Glomerular endothelial cell (primary cell): ENCODE results near the gene IL1A. TPM values are rescaled to one million over a fixed set of nuclear protein-coding genes. Genes with fewer than 3 reads are reported as not detected.
"Not testable (repeated sequence)": the region's sequence is repeated elsewhere in the genome, so short reads cannot be mapped to it uniquely, and the experiment has no call there.

ENCODE experiments used
- DNase-seq: peaks from one replicate; pipeline ENCODE4 v3.0.0-alpha.2; 2011; ENCODE audit warnings: low read depth, low spot score; ENCODE audit errors: extremely low read depth
- total RNA-seq: library from RNA; depleted of rRNA; stranded (reverse); fragments of >200 nt; gene quantifications from 2 replicates; pipeline ENCODE4 v1.2.3, GENCODE V29; 2015

IL1A gene
- total RNA-seq: 3.9 and 4.5 TPM in 2 replicates

- no peak for DNase-seq
Measured at GRCh38 chr2:112784199-112785189, at the start of gene IL1A. Gene IL1A (minus strand): TSS chr2:112784493. CDS start chr2:112783770, 723 bp downstream.

- no peak for DNase-seq
Measured at GRCh38 chr2:112833976-112834375, 49.7 kb upstream of the IL1A start.

- not testable (repeated sequence) for DNase-seq
Measured at GRCh38 chr2:112833639-112833931, 49.3 kb upstream of the IL1A start.

- no peak for DNase-seq
Measured at GRCh38 chr2:112832841-112833638, 48.7 kb upstream of the IL1A start.

- no peak for DNase-seq
Measured at GRCh38 chr2:112831946-112832840, 47.9 kb upstream of the IL1A start.

GRCh38 chr2:112831513-112831845 lies 47.2 kb upstream of the IL1A start:
- DNase-seq: no peak

- no peak for DNase-seq
Measured at GRCh38 chr2:112830682-112831512, 46.6 kb upstream of the IL1A start.

GRCh38 chr2:112829961-112830681 lies 45.8 kb upstream of the IL1A start:
- DNase-seq: no peak

GRCh38 chr2:112829101-112829960 lies 45.0 kb upstream of the IL1A start:
- DNase-seq: no peak

- DNase-seq: no peak
Measured at GRCh38 chr2:112828251-112828691, 44.0 kb upstream of the IL1A start.

GRCh38 chr2:112827604-112828185 lies 43.4 kb upstream of the IL1A start:
- DNase-seq: no peak

- no peak for DNase-seq
Measured at GRCh38 chr2:112827009-112827408, 42.7 kb upstream of the IL1A start.

- DNase-seq: no peak
Measured at GRCh38 chr2:112825706-112826105, 41.4 kb upstream of the IL1A start.

GRCh38 chr2:112824694-112825085 lies 40.4 kb upstream of the IL1A start:
- DNase-seq: no peak

- no peak for DNase-seq
Measured at GRCh38 chr2:112821682-112822081, 37.4 kb upstream of the IL1A start.

GRCh38 chr2:112821142-112821541 lies 36.8 kb upstream of the IL1A start:
- no peak for DNase-seq

- DNase-seq: no peak
Measured at GRCh38 chr2:112820343-112820742, 36.0 kb upstream of the IL1A start.

- DNase-seq: no peak
Measured at GRCh38 chr2:112819081-112819480, 34.8 kb upstream of the IL1A start.
